ACC112 (cell line): ENCODE results near the gene HOXB8.

ENCODE experiments used
- H2AFZ ChIP-seq: fragments of 200-600 bp; sonication (generic); one replicate; pipeline ENCODE4 v1.6.0; 2017; ENCODE audit warnings: antibody characterized with exemption, low read length; ENCODE audit not compliant: unreplicated experiment
- H3K27ac ChIP-seq: fragments of 200-600 bp; sonication (generic); 2 replicates; pipeline ENCODE4 v1.5.1; 2014; ENCODE audit warnings: low read depth, mild to moderate bottlenecking, antibody characterized with exemption, low read length, moderate library complexity
- H3K27me3 ChIP-seq: fragments of 200-600 bp; sonication (generic); 2 replicates; pipeline ENCODE4 v1.6.1; 2014; ENCODE audit warnings: mild to moderate bottlenecking, antibody characterized with exemption, low read length, moderate library complexity, mixed read lengths; ENCODE audit not compliant: insufficient read depth
- H3K36me3 ChIP-seq: fragments of 200-600 bp; sonication (generic); 2 replicates; pipeline ENCODE4 v1.6.1; 2016; ENCODE audit warnings: mild to moderate bottlenecking, antibody characterized with exemption, low read length, moderate library complexity, mixed read lengths; ENCODE audit not compliant: insufficient read depth
- H3K4me1 ChIP-seq: fragments of 200-600 bp; sonication (generic); one replicate; pipeline ENCODE4 v1.6.1; 2016; ENCODE audit warnings: low read length, mixed read lengths; ENCODE audit not compliant: insufficient read depth, unreplicated experiment, control insufficient read depth
- H3K4me3 ChIP-seq: fragments of 200-600 bp; sonication (generic); 2 replicates; pipeline ENCODE4 v1.5.1; 2014; ENCODE audit warnings: mild to moderate bottlenecking, low read depth, low read length
- H3K79me2 ChIP-seq: fragments of 200-600 bp; sonication (generic); one replicate; pipeline ENCODE4 v1.6.0; 2016; ENCODE audit warnings: low read length; ENCODE audit not compliant: control insufficient read depth, unreplicated experiment, insufficient read depth

The HOXB8 gene

GRCh38 chr17:48628649-48629410 is 13.7 kb upstream of the HOXB8 start:
- Histone ChIP-seq H3K27ac (no peak overlapping the region), H3K4me3 (no peak overlapping the region), H3K27me3 (peaks cover 98% of the 10 kb centered on the region), H3K4me1 (no peaks in the 10 kb centered on the region), H3K36me3 (no peaks in the 10 kb centered on the region), H3K79me2 (no peaks in the 10 kb centered on the region), H2AFZ (no peak overlapping the region)

GRCh38 chr17:48627623-48628521 is 12.8 kb upstream of the HOXB8 start:
- no peak overlapping the region for H3K27ac ChIP-seq
- H3K79me2 ChIP-seq: no peaks in the 10 kb centered on the region
- peaks cover 98% of the 10 kb centered on the region for H3K27me3 ChIP-seq
- no peak overlapping the region for H2AFZ ChIP-seq
- no peaks in the 10 kb centered on the region for H3K4me1 ChIP-seq
- no peak overlapping the region for H3K4me3 ChIP-seq
- H3K36me3 ChIP-seq: no peaks in the 10 kb centered on the region

- H3K27me3 ChIP-seq: peaks cover 98% of the 10 kb centered on the region
- no peaks in the 10 kb centered on the region for H3K79me2 ChIP-seq
- no peak overlapping the region for H2AFZ ChIP-seq
- no peaks in the 10 kb centered on the region for H3K4me1 ChIP-seq
- no peak overlapping the region for H3K27ac ChIP-seq
- H3K4me3 ChIP-seq: no peak overlapping the region
- no peaks in the 10 kb centered on the region for H3K36me3 ChIP-seq
These were observed 12.1 kb upstream of the HOXB8 start for GRCh38 chr17:48627118-48627597.

- no peaks in the 10 kb centered on the region for H3K4me1 ChIP-seq
- H3K27me3 ChIP-seq: peaks cover 98% of the 10 kb centered on the region
- no peak within 1 kb of the TSS for H2AFZ ChIP-seq
- H3K36me3 ChIP-seq: no peaks in the 10 kb centered on the region
- H3K79me2 ChIP-seq: no peaks in the 10 kb centered on the region
- no peak within 1 kb of the TSS for H3K27ac ChIP-seq
- H3K4me3 ChIP-seq: peak within 1 kb of the TSS; percentile 52
These were observed 11.4 kb upstream of the HOXB8 start, which contains the start of gene HOXB9 for GRCh38 chr17:48626245-48627117. Gene HOXB9, minus strand, starts transcription at chr17:48626358. Its CDS starts 89 bp downstream, at chr17:48626269.

GRCh38 chr17:48625495-48626244 is 10.6 kb upstream of the HOXB8 start:
- peaks cover 98% of the 10 kb centered on the region for H3K27me3 ChIP-seq
- no peaks in the 10 kb centered on the region for H3K36me3 ChIP-seq
- no peak overlapping the region for H2AFZ ChIP-seq
- peak overlapping the region; percentile 52 for H3K4me3 ChIP-seq
- H3K4me1 ChIP-seq: no peaks in the 10 kb centered on the region
- no peaks in the 10 kb centered on the region for H3K79me2 ChIP-seq
- H3K27ac ChIP-seq: no peak overlapping the region

- H3K27me3 ChIP-seq: peaks cover 98% of the 10 kb centered on the region
- no peak overlapping the region for H3K27ac ChIP-seq
- H3K36me3 ChIP-seq: no peaks in the 10 kb centered on the region
- H3K4me3 ChIP-seq: peak overlapping the region; percentile 52
- H3K4me1 ChIP-seq: no peaks in the 10 kb centered on the region
- no peaks in the 10 kb centered on the region for H3K79me2 ChIP-seq
- H2AFZ ChIP-seq: no peak overlapping the region
These were observed 9.7 kb upstream of the HOXB8 start for GRCh38 chr17:48624544-48625494.

GRCh38 chr17:48624118-48624517 is 9.0 kb upstream of the HOXB8 start:
- H3K27ac ChIP-seq: no peak overlapping the region

GRCh38 chr17:48623583-48623982 is 8.5 kb upstream of the HOXB8 start:
- no peaks in the 10 kb centered on the region for H3K4me1 ChIP-seq
- no peak overlapping the region for H2AFZ ChIP-seq
- peaks cover 98% of the 10 kb centered on the region for H3K27me3 ChIP-seq
- no peaks in the 10 kb centered on the region for H3K36me3 ChIP-seq
- H3K79me2 ChIP-seq: no peaks in the 10 kb centered on the region
- no peak overlapping the region for H3K27ac ChIP-seq
- no peak overlapping the region for H3K4me3 ChIP-seq

More at GRCh38 chr17:48624118-48624517, 9.0 kb upstream of the HOXB8 start:
- Histone ChIP-seq H3K4me1 (no peaks in the 10 kb centered on the region), H2AFZ (no peak overlapping the region), H3K79me2 (no peaks in the 10 kb centered on the region), H3K27me3 (peaks cover 98% of the 10 kb centered on the region), H3K4me3 (no peak overlapping the region), H3K36me3 (no peaks in the 10 kb centered on the region)

GRCh38 chr17:48622857-48623256 is 7.8 kb upstream of the HOXB8 start:
- H3K4me1 ChIP-seq: no peaks in the 10 kb centered on the region
- no peak overlapping the region for H3K27ac ChIP-seq
- H3K36me3 ChIP-seq: no peaks in the 10 kb centered on the region
- no peaks in the 10 kb centered on the region for H3K79me2 ChIP-seq
- peaks cover 98% of the 10 kb centered on the region for H3K27me3 ChIP-seq
- H3K4me3 ChIP-seq: no peak overlapping the region
- H2AFZ ChIP-seq: no peak overlapping the region
